Activated CD4-positive, CD25-positive, alpha-beta regulatory T cell (primary cell): Measurements from ENCODE around the gene FOXO1.

ENCODE experiments used
- DNase-seq, 4 experiments: peaks; one replicate each; lab custom pipeline; 2025; lab: John Stamatoyannopoulos, UW

FOXO1 gene

GRCh38 chr13:40508767-40509342 is 157.6 kb downstream of the FOXO1 start:
- DNase-seq, result no peak

DNA sequence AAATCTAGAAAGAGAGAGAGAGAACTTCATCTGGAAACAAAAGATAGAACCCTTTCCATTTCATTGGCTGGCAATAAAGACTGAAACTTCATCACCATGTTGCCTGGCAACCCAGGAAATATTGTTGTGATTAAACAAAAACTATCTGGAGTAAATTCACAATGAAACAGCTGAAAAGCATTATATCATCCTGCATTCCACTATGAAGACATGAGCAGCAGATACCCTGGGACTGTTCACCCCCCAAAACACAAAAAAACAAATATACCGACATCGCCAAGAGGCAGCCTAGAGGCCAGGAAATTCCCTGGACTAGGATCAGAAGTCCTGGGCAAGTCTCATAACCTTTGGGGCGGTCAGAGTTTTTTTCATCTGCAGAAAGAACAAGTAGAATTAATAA is 158.3 kb downstream of the FOXO1 start:
- no peak for DNase-seq

DNA sequence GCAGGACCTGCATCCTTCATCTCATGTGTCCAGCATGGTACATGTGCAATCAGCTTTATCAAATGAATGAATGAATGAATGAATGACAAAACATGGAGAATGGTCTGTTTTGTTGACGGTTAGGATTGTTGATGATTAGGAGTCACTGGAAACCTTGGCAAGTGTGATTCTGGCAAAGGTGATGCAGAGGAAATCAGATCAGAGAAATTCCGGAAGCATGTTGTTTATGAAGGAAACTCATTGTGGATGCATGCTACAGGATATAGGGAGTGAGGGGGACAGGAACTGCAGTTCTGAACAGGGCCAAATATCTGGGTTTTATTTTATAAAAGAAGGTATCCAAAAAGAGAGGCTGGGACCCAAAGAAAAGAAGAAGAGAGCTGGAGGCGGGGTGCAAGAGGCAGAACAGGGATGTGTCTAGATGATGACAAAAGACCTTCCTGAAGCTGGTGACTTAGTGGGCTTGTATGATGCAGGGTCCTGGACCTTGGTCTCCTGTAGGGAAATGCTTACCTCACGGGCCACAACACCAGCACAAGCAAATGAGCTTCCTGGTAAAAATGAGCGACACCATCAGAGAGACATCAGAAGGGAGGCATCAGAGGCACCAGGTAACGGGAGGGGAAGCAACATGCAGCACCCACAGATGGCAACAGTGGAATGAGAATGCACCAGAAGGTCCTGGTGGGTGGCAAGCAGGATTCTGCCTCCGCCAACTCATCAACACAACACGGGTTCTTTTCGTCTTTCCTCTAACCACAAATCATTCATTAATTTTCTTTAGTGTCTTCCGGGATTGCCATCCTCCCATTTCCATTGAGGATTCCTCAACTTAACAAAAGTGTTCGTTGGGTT is 159.6 kb downstream of the FOXO1 start:
- DNase-seq, result no peak
